Glutamatergic neuron (in vitro differentiated cells): Measurements from ENCODE around the gene CHI3L2. TPM values are rescaled to one million over a fixed set of nuclear protein-coding genes. Genes with fewer than 3 reads are reported as not detected.

Source experiments
- DNase-seq: peaks from one replicate; pipeline ENCODE4 v3.0.0; 2022
- H3K27ac Mint-ChIP-seq: one replicate; pipeline ENCODE4 v1.8.0; 2020; ENCODE audit warnings: mild to moderate bottlenecking, mixed read lengths, inconsistent platforms; ENCODE audit not compliant: unreplicated experiment
- H3K27me3 Mint-ChIP-seq: one replicate; pipeline ENCODE4 v1.8.0; 2020; ENCODE audit warnings: mild to moderate bottlenecking, moderate library complexity, mixed read lengths, inconsistent platforms; ENCODE audit not compliant: unreplicated experiment
- H3K36me3 Mint-ChIP-seq: one replicate; pipeline ENCODE4 v1.8.0; 2020; ENCODE audit warnings: mild to moderate bottlenecking, mixed read lengths, inconsistent platforms; ENCODE audit not compliant: unreplicated experiment
- H3K4me1 Mint-ChIP-seq: one replicate; pipeline ENCODE4 v1.8.0; 2020; ENCODE audit warnings: mild to moderate bottlenecking, low read depth, mixed read lengths, inconsistent platforms; ENCODE audit not compliant: unreplicated experiment
- H3K4me3 Mint-ChIP-seq: one replicate; pipeline ENCODE4 v1.8.0; 2020; ENCODE audit warnings: mild to moderate bottlenecking, mixed read lengths, inconsistent platforms; ENCODE audit not compliant: unreplicated experiment
- H3K9me3 Mint-ChIP-seq: one replicate; pipeline ENCODE4 v1.8.0; 2020; ENCODE audit warnings: mild to moderate bottlenecking, moderate library complexity, mixed read lengths, inconsistent platforms; ENCODE audit not compliant: unreplicated experiment
- total RNA-seq: library from RNA; stranded (reverse); fragmentation: NEBNext Ultra II Directional; extraction: Animal tissue kit (Norgen Biotek cat#: 25700); gene quantifications from one replicate; pipeline ENCODE4 v1.2.1, GENCODE V29; 2021; ENCODE audit not compliant: unreplicated experiment
- TF ChIP-seq, protein P1 (sequence below): fragments of 200-600 bp; sonication (generic); IDR thresholded peaks from one replicate; pipeline ENCODE4 v1.5.0; 2021; ENCODE audit not compliant: partially characterized antibody, unreplicated experiment

Gene CHI3L2
- total RNA-seq, 1 donor from 2014 or later, result not detected

DNA sequence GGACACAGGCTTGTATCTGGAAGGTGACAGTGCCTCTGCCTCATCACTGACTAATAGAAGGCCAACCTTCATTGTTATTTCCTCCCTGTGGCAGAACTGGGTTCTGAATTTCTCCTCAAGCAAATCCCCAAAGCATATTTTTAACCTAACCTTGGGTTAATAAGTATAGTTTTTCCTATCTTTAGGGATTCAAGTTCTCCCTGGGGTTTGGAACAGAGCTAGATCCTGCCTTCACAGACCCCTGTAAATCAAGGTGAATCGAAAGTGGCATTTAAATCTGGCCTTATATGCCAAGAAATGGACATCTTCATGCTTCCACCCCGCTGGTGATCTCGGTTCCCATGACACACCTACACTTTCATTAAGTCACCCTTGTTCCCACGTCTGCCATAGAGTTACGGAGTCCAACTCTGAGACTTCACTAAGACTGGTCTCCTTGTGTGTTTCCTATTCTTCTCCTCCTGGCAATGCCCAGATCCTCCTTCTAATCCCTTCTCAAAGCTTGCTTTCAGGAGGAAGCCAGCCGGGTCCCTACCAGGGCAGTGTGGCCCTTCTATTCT is 4.3 kb upstream of the CHI3L2 start:
- no peak overlapping the region for H3K4me3 Mint-ChIP-seq
- H3K9me3 Mint-ChIP-seq, result no peaks in the 10 kb centered on the region

DNA sequence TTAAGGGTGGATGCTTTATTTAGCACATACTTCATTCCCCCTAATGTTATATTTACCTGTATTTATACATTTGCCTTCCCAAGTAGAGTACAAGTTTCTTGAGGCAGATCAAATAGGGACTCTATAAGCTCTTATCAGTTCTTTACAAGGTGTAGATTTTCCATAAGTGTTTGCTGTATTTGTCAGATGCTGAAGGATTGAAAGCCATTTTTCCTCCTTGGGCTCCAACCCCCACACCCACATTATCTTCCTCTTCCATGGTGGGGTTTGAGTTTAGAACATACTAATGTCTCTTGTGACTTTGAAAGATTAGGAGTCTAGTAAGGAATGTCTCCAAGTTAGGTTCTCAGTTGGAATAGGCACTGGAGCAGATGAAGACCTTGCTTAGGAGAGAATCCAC is 2.4 kb upstream of the CHI3L2 start:
- Mint-ChIP-seq H3K9me3 (peaks cover 2% of the 10 kb centered on the region), H3K27me3 (peaks cover 2% of the 10 kb centered on the region), H3K4me1 (peaks cover 2% of the 10 kb centered on the region), H3K36me3 (no peaks in the 10 kb centered on the region), H3K27ac (no peak overlapping the region), H3K4me3 (no peak overlapping the region)
- TF ChIP-seq, protein P1, sequence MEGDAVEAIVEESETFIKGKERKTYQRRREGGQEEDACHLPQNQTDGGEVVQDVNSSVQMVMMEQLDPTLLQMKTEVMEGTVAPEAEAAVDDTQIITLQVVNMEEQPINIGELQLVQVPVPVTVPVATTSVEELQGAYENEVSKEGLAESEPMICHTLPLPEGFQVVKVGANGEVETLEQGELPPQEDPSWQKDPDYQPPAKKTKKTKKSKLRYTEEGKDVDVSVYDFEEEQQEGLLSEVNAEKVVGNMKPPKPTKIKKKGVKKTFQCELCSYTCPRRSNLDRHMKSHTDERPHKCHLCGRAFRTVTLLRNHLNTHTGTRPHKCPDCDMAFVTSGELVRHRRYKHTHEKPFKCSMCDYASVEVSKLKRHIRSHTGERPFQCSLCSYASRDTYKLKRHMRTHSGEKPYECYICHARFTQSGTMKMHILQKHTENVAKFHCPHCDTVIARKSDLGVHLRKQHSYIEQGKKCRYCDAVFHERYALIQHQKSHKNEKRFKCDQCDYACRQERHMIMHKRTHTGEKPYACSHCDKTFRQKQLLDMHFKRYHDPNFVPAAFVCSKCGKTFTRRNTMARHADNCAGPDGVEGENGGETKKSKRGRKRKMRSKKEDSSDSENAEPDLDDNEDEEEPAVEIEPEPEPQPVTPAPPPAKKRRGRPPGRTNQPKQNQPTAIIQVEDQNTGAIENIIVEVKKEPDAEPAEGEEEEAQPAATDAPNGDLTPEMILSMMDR, result no peak
- no peak for DNase-seq

More for the DNA sequence above, 4.3 kb upstream of the CHI3L2 start:
- Mint-ChIP-seq H3K36me3 (no peaks in the 10 kb centered on the region), H3K27ac (no peak overlapping the region), H3K27me3 (no peaks in the 10 kb centered on the region), H3K4me1 (peaks cover 2% of the 10 kb centered on the region)
- no peak for DNase-seq
- TF ChIP-seq, protein P1, result no peak

DNA sequence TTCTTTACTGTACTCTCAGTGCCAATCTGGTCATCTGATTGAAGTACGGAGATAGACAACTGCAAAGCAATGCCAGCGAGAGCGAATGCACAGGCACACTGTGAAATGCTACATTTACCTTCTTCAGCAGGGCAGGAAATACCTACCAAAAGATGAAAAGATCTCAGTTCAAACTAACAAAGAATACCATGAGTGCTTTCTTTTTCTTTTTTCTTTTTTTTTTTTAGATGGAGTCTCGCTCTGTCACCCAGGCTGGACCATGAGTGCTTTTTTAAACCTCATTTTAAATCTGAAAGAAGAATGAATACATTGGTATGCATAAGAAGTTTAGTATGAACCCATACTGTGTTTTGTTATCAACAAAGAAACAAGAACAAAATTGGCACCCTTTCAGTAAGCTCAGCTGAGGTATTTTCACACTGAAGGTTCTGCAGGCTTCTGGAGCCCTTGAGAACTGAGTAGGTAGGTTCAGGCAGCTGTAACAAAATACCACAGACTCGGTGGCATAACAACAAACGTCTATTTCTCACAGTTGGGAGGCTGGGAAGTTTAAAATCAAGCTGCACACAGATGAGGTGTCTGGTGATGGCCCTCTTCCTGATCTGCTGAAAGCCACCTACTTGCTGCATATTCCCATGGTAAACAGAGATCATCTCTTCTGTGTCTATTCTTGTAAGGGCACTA is 1.7 kb upstream of the CHI3L2 start:
- peaks cover 2% of the 10 kb centered on the region for H3K27me3 Mint-ChIP-seq
- no peak overlapping the region for H3K4me3 Mint-ChIP-seq
- no peaks in the 10 kb centered on the region for H3K36me3 Mint-ChIP-seq
- peaks cover 2% of the 10 kb centered on the region for H3K9me3 Mint-ChIP-seq
- DNase-seq, result no peak
- no peak overlapping the region for H3K27ac Mint-ChIP-seq
- peaks cover 2% of the 10 kb centered on the region for H3K4me1 Mint-ChIP-seq
- TF ChIP-seq, protein P1, result no peak

DNA sequence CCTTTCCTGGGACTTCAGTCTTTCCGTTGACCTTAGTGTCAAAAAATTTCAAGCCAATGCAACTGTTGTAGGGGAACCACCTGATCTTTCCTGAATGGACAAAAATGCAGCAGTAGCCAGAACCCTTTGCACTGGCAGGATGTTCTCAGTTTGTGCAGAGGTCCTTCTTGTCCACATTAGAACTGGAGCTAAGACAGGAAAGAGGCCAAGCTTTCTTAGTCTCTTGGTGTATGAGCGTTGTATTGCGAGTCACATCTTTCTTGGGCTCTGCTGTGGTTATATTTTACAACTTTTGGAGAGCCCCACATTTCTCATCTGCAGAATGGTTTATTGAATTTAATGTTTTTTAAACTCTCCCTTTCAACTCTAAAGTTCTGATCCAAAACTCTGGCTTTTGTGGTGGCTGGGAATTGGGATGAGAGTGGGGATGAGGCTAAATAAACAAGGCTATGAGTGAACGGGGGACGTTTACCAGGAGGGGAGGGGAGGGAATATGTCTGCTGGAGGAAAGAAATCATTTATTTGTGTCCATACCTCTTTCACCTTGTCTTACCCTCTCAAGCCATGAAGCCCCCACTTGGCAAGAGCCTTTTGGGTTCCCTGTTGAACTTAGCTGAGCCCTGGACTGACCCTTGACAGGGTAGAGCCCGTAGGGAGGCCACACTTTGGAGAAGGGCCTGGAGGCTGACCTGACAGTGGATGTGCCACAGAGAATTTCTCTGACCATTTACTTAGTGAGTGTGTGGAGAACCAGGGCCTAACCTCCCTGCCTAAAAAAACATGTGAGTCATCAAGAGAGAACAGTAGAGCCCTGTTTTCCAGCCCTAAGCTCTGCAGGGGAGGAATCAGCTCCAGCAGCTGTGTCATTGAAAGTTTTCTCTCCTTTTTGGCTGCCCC is 586 bp downstream of the CHI3L2 start:
- DNase-seq, result no peak
- Mint-ChIP-seq H3K27ac (no peak overlapping the region), H3K4me3 (no peak overlapping the region), H3K36me3 (no peaks in the 10 kb centered on the region), H3K9me3 (peaks cover 2% of the 10 kb centered on the region), H3K27me3 (peaks cover 2% of the 10 kb centered on the region), H3K4me1 (no peaks in the 10 kb centered on the region)
- TF ChIP-seq, protein P1, result no peak
